GM03348 (cell line): Measurements from ENCODE around the gene TGFBR3L.

Source experiments
- DNase-seq: peaks from one replicate; pipeline ENCODE4 v3.0.0; 2012; ENCODE audit warnings: low spot score

TGFBR3L gene

GRCh38 chr19:7904074-7905020, 10.3 kb upstream of the TGFBR3L start:
- peak; percentile 83 for DNase-seq

- DNase-seq, result no peak
These were observed 9.4 kb upstream of the TGFBR3L start for GRCh38 chr19:7905268-7905667.

GRCh38 chr19:7905859-7906258, 8.8 kb upstream of the TGFBR3L start:
- no peak for DNase-seq

GRCh38 chr19:7907122-7907521, 7.5 kb upstream of the TGFBR3L start:
- no peak for DNase-seq

- no peak for DNase-seq
These were observed 7.1 kb upstream of the TGFBR3L start for GRCh38 chr19:7907544-7907943.

GRCh38 chr19:7908078-7908699, 6.4 kb upstream of the TGFBR3L start:
- no peak for DNase-seq

GRCh38 chr19:7908742-7909461, 5.7 kb upstream of the TGFBR3L start:
- DNase-seq, result no peak

- no peak for DNase-seq
These were observed 5.1 kb upstream of the TGFBR3L start for GRCh38 chr19:7909471-7910067.

GRCh38 chr19:7910321-7911161, 4.1 kb upstream of the TGFBR3L start:
- no peak for DNase-seq

GRCh38 chr19:7911508-7912143, 3.0 kb upstream of the TGFBR3L start:
- DNase-seq, result no peak

GRCh38 chr19:7912144-7912696, 2.4 kb upstream of the TGFBR3L start:
- DNase-seq, result no peak

GRCh38 chr19:7912697-7913564, 1.7 kb upstream of the TGFBR3L start:
- DNase-seq, result no peak

- DNase-seq, result no peak
These were observed 978 bp upstream of the TGFBR3L start for GRCh38 chr19:7913652-7914051.

- no peak for DNase-seq
These were observed 531 bp upstream of the TGFBR3L start for GRCh38 chr19:7914099-7914498.

- DNase-seq, result no peak
These were observed 846 bp downstream of the TGFBR3L start for GRCh38 chr19:7915250-7916102.

GRCh38 chr19:7916103-7916954, 1.7 kb downstream of the TGFBR3L start:
- peak; percentile 56 for DNase-seq

- DNase-seq, result no peak
These were observed 2.3 kb downstream of the TGFBR3L start for GRCh38 chr19:7916955-7917266.
